Right lobe of liver (tissue), 4 donors: ENCODE data around the gene ENTHD1.

Experiments
- POLR2A ChIP-seq: fragments of 450-650 bp; IDR thresholded peaks from one replicate; pipeline ENCODE4 v1.6.1; 2017; ENCODE audit warnings: antibody characterized with exemption, mild to moderate bottlenecking
- TF ChIP-seq, protein P1 (sequence below), 4 donors: fragments of 200-600 bp in 3 of 4; fragments of 450-650 bp in 1 of 4; IDR thresholded peaks; one replicate each; pipeline versions ENCODE4 v1.5.1 to v1.8.0; 2016 to 2022; ENCODE audit warnings: antibody characterized with exemption in 4 of 4, mild to moderate bottlenecking in 2 of 4
- donor health status: DM: no; HTN: no; CAD: no.
- donor health status: DM: no; HTN: no; CAD: no.
- donor health status: DM: no; HTN: yes; CAD: no.

DNA sequence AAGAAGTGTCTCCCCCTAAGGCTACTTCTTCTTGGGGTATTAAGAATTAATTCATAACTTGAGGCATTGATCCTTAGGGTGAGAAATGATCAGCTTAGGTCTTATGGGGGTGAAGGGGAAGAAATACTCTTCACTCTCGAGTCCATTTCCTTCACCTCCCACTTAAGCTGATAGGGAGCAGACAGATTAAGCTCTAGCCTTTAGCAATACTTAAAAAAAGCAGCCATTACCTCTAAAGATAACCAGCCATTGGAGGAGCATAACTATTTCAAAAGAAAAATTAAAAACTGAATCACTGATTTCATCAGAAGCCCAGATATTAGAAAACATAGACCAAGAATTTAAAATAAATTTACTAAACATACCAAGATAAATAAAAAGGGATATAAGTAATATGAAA is 60.5 kb downstream of the ENTHD1 start:
- TF ChIP-seq, protein P1, sequence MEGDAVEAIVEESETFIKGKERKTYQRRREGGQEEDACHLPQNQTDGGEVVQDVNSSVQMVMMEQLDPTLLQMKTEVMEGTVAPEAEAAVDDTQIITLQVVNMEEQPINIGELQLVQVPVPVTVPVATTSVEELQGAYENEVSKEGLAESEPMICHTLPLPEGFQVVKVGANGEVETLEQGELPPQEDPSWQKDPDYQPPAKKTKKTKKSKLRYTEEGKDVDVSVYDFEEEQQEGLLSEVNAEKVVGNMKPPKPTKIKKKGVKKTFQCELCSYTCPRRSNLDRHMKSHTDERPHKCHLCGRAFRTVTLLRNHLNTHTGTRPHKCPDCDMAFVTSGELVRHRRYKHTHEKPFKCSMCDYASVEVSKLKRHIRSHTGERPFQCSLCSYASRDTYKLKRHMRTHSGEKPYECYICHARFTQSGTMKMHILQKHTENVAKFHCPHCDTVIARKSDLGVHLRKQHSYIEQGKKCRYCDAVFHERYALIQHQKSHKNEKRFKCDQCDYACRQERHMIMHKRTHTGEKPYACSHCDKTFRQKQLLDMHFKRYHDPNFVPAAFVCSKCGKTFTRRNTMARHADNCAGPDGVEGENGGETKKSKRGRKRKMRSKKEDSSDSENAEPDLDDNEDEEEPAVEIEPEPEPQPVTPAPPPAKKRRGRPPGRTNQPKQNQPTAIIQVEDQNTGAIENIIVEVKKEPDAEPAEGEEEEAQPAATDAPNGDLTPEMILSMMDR (IDR thresholded peaks at IDR 0.05): no peak
- no peak for TF ChIP-seq POLR2A
